HG03457 (cell line): ENCODE results near the gene DRAXIN.
A peak's percentile ranks its signal among the peaks of the same experiment; 100 is the strongest.

Source experiments
- ATAC-seq: cut with Tn5 transposase; IDR thresholded peaks from one replicate; pipeline ENCODE4 v1.9.1; 2021; ENCODE audit warnings: moderate number of reproducible peaks; ENCODE audit not compliant: unreplicated experiment

The DRAXIN gene

DNA sequence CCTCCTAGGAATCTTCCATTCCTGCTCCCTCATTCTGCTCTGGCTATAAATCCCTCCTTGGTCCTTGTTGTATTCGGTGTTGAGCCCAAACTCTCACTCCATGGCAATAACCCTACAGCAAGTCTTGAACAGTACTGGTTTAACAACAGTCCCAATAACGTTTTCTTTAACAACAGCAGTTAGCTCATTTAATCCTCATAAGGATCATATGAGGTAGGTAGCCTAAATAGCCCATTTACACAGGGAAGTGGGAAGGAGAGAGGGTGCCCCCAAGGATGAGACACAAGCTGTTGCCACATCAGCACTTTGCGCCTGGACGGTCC lies 44.0 kb downstream of the DRAXIN start:
- no peak for ATAC-seq

GRCh38 chr1:11735854-11736745 lies 44.6 kb downstream of the DRAXIN start, which contains the start of gene AGTRAP:
Gene AGTRAP, plus strand, starts transcription at chr1:11736136. Its CDS starts 73 bp downstream, at chr1:11736209.
- peak; percentile 55 for ATAC-seq

DNA sequence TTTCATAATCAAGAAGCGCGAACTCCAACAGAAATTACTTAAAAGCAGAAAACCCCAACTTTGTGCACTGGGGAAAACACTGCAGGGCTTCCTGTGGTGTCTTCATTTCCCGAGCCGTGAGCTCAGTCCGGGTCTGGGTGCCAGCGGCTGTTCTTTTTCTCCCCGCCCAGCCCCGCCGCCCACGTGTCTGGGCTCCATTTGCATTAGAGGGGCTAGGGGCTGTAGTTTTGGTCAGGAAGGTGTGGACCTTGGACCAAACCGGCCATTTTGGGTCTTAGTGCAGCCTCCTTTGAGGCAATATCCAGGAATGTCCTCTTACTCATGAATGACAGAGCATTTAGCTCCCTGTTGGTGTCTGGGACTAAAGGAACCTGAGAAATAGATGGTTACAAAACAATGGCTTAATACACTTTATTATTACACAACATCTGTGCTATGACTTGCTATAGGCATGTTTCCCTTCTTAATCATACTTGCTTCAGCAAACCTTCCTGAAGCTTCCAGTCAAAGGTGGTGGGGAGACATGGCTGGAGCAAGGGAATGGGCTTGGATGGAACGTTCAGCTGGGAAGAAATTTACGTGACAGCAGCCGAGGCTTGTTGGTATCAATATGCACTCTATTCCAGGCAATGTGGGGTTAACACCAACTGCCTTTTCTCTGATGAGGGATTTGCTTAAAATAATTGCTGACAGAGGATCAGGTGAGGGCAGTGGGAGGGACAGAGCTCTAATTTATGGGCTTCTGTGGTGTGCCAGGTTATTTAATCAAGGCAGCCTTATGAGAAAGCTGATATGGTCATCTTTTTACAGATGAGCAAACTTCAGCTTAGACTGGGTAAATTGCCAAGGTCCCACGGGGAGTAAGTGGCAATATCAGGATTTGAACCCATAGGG lies 45.5 kb downstream of the DRAXIN start:
- no peak for ATAC-seq

GRCh38 chr1:11738096-11738495 lies 46.6 kb downstream of the DRAXIN start:
- no peak for ATAC-seq

- ATAC-seq = no peak
These were observed 47.3 kb downstream of the DRAXIN start for GRCh38 chr1:11738783-11739182.

GRCh38 chr1:11740258-11741192 lies 49.0 kb downstream of the DRAXIN start:
- no peak for ATAC-seq

- ATAC-seq = no peak
These were observed 50.0 kb downstream of the DRAXIN start for GRCh38 chr1:11741482-11741881.

GRCh38 chr1:11741919-11742558 lies 50.5 kb downstream of the DRAXIN start:
- no peak for ATAC-seq

DNA sequence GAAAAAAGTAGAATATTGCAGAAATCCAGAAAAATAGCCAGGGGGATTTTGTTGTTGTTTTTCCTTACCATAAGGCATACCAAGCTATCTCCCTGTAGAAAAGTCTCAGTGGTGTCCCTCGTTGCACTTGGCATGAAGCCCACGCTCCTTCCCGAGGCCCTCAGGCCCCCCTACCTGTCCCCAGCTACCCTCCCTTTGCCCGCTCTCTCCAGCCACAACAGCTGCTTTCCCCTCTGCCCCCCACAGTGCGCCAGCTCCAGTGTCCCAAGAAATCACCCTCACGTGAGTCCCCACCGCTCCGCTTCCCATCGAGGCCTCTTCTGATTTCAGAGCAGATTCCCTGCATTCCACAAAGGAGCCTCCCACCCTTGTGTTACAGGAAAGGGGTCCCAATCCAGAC lies 52.8 kb downstream of the DRAXIN start:
- no peak for ATAC-seq

- ATAC-seq = no peak
These were observed 54.6 kb downstream of the DRAXIN start for GRCh38 chr1:11746092-11746491.

- ATAC-seq = no peak
These were observed 55.4 kb downstream of the DRAXIN start for GRCh38 chr1:11746795-11747487.

- ATAC-seq = no peak
These were observed 57.0 kb downstream of the DRAXIN start for GRCh38 chr1:11748294-11749202.

DNA sequence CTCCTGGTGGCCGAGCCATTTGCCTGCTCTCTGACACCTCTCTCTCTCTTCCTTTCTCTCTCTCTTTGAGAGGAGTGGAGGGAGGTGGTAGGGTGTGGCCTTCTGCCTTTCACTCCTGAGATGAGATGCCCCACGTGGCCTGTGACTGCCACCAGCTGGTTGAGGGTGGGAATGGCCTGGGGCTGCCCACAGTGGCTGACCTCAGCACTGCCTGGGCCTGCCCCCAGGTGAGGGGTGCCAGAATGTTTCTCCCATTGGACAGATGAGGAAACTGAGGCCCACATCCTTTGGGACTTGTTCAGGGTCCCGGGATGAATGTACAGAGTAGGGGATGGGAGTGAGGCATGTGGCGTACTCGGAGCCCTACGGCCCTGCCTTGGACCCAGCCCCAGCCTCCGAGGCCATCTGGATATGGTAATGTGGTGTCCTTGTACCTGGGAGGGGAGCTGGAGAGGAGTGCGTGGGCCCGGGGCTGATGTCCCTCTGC lies 57.7 kb downstream of the DRAXIN start:
- no peak for ATAC-seq

GRCh38 chr1:11749996-11750395 lies 58.5 kb downstream of the DRAXIN start:
- no peak for ATAC-seq

DNA sequence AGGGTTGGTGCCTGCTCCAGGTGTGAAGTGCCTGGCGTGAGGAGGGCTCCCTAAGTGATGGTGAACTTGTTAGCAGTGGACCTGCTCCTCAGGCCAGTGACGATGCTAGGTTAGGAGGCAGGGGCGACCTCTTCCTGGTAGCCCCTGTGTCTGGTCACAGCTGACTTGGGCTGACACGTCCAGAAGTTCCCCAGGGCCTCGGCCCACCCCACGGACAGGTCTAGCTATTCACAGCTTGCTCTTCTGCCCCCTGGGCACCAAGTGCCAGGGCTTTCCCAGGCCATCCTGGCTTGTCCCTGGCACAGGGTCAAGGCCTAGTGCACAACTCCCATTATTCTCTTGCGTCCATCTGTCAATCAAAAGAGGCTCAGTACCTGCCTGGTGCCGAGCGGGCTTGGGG lies 59.6 kb downstream of the DRAXIN start:
- no peak for ATAC-seq

GRCh38 chr1:11752359-11753088 lies 61.0 kb downstream of the DRAXIN start:
- no peak for ATAC-seq

DNA sequence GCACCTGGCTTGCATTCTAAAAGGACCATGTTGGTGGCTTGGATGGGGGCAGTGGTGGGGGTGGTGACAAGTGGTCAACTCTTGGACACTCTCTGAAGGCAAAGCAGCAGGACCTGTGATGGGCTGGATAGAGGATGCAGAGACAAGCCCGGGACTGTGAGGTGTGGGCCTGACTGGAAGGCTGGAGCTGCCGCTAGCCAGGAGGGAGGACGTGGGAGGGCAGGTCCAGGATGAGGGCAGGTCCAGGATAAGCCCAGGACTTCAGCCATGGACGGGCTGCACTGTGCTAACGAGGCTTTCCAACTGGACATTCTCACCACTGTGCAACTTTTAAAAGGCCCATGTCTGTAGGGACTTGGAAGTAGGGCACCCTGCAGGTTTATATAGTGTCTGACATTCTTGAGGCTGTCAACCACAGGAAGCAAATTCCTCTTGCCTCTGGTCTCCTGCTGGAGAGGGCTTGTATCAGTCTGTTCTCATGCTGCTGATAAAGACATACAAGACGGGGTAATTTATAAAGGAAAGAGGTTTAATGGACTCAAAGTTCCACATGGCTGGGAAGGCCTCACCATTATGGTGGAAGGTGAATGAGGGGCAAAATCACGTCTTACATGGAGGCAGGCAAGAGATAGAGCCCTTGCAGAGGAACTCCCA lies 62.2 kb downstream of the DRAXIN start:
- ATAC-seq = no peak
